Endothelial cell of umbilical vein (primary cell): ENCODE data around the gene EDC4. TPM values are rescaled to one million over a fixed set of nuclear protein-coding genes. Genes with fewer than 3 reads are reported as not detected.

ENCODE experiments used
- BruUV-seq: library from RNA; stranded (reverse); fragments of 400-500 nt; replicated peaks from 2 replicates; lab custom pipeline; 2021; lab: Mats Ljungman, UMichigan
- CTCF ChIA-PET: fragments of 300-600, 350-600 bp; sonication (Branson Sonifier 250); formaldehyde crosslinking; loops from one replicate; lab custom pipeline; 2021; ENCODE audit warnings: antibody characterized with exemption, inconsistent platforms; lab: Charles Lee
- POLR2A ChIA-PET: fragments of 300-600, 350-600 bp; sonication (Branson Sonifier 250); formaldehyde crosslinking; loops from one replicate; lab custom pipeline; 2021; ENCODE audit warnings: antibody characterized with exemption, inconsistent platforms; lab: Charles Lee
- DNase-seq: peaks from one replicate; pipeline ENCODE4 v3.0.0-alpha.2; 2011; ENCODE audit warnings: low read depth, low spot score
- FAIRE-seq: peaks from 2 replicates; lab custom pipeline; 2011; peaks lifted over from hg19 to GRCh38; lab: Jason Lieb, UNC
- H2AFZ ChIP-seq: 2 replicates; pipeline ENCODE4 v1.6.0; 2012; ENCODE audit warnings: low read depth, low read length, control low read depth, inconsistent platforms
- H3K27ac ChIP-seq: 2 replicates; pipeline ENCODE4 v1.5.1; 2011; ENCODE audit warnings: low read depth, mild to moderate bottlenecking, control low read depth, low read length, moderate library complexity; ENCODE audit not compliant: insufficient read depth
- H3K27me3 ChIP-seq, 2 experiments: 2 replicates each; pipeline versions ENCODE4 v1.6.0 to v1.6.1; 2011; ENCODE audit warnings: low read length in 2 of 2, mixed read lengths in 1 of 2; ENCODE audit not compliant: control insufficient read depth in 2 of 2, insufficient read depth in 2 of 2
- H3K36me3 ChIP-seq, 2 experiments: 2 replicates in 1 of 2; 3 replicates in 1 of 2; pipeline ENCODE4 v1.5.1; 2011; ENCODE audit warnings: low read length in 2 of 2, mild to moderate bottlenecking in 1 of 2, moderate library complexity in 1 of 2; ENCODE audit not compliant: control insufficient read depth in 2 of 2, insufficient read depth in 2 of 2; ENCODE audit errors: extremely low read depth in 1 of 2
- H3K4me1 ChIP-seq: 3 replicates; pipeline ENCODE4 v1.5.1; 2011; ENCODE audit warnings: mild to moderate bottlenecking, low read length; ENCODE audit not compliant: control insufficient read depth, insufficient read depth; ENCODE audit errors: extremely low read depth
- H3K4me2 ChIP-seq: 2 replicates; pipeline ENCODE4 v1.6.1; 2011; ENCODE audit warnings: low read length, control low read depth, mixed read lengths; ENCODE audit not compliant: insufficient read depth
- H3K4me3 ChIP-seq, 3 experiments: fragments of 200-600 bp in 1 of 3; sonication (generic), shearing (Covaris generic) in 1 of 3; replicated peaks in 1 of 3; 2 replicates each; pipeline ENCODE4 v1.5.1; 2011 to 2016; ENCODE audit warnings: control low read depth in 3 of 3, low read length in 3 of 3, mild to moderate bottlenecking in 2 of 3, inconsistent platforms in 1 of 3, low read depth in 1 of 3, moderate library complexity in 1 of 3; ENCODE audit not compliant: insufficient read depth in 1 of 3
- H3K79me2 ChIP-seq: 2 replicates; pipeline ENCODE4 v1.6.0; 2012; ENCODE audit warnings: low read length, inconsistent platforms; ENCODE audit not compliant: control insufficient read depth, insufficient read depth
- H3K9ac ChIP-seq: replicated peaks from 2 replicates; pipeline ENCODE3; 2011; ENCODE audit warnings: low read length, control low read depth; ENCODE audit not compliant: insufficient read depth; ENCODE audit errors: extremely low read depth
- H3K9me1 ChIP-seq: replicated peaks from 3 replicates; pipeline ENCODE4 v1.6.0; 2011; ENCODE audit warnings: mild to moderate bottlenecking, low read length; ENCODE audit not compliant: control insufficient read depth, insufficient read depth; ENCODE audit errors: extremely low read depth
- H3K9me3 ChIP-seq: replicated peaks from 2 replicates; pipeline ENCODE4 v1.5.1; 2012; ENCODE audit warnings: low read length, inconsistent platforms; ENCODE audit not compliant: control insufficient read depth, insufficient read depth
- H4K20me1 ChIP-seq: replicated peaks from 2 replicates; pipeline ENCODE3; 2011; ENCODE audit warnings: mild to moderate bottlenecking, low read length; ENCODE audit not compliant: control insufficient read depth, insufficient read depth; ENCODE audit errors: extremely low read depth
- FOS ChIP-seq: IDR thresholded peaks from 2 replicates; pipeline ENCODE4 v1.6.1; 2011; ENCODE audit warnings: mild to moderate bottlenecking, low read length, moderate library complexity, borderline replicate concordance; ENCODE audit not compliant: insufficient read depth
- JUN ChIP-seq: IDR thresholded peaks from 2 replicates; pipeline ENCODE4 v1.6.1; 2011; ENCODE audit warnings: borderline replicate concordance, low read depth; ENCODE audit not compliant: insufficient read length, insufficient read depth
- POLR2A ChIP-seq: IDR thresholded peaks from 2 replicates; pipeline ENCODE4 v1.6.1; 2012; ENCODE audit warnings: low read depth, mild to moderate bottlenecking, control low read depth, low read length
- dilution Hi-C: fragments of 300-500 bp; cut with MboI; formaldehyde crosslinking; loops from one replicate; pipeline ENCODE4 v1.15.0; 2019; ENCODE audit warnings: low sequenced_read_pairs; ENCODE audit not compliant: extremely low pct_ligation_motif_present
- intact Hi-C: fragments of 100-400 bp; cut with micrococcal nuclease; formaldehyde crosslinking; loops from one replicate; pipeline ENCODE4 v1.10.0; 2022
- polyA plus RNA-seq, 4 experiments: library from polyadenylated mRNA; depleted of rRNA in 3 of 4; stranded (reverse) in 3 of 4; unstranded in 1 of 4; fragments of >200 nt; gene quantifications; 2 replicates each; pipeline versions ENCODE4 v1.2.1 to v1.2.3, GENCODE V29; 2011 to 2012; ENCODE audit warnings: missing spikeins in 1 of 4
- total RNA-seq: library from RNA; stranded (reverse); gene quantifications from 2 replicates; pipeline ENCODE4 v1.2.3, GENCODE V29; 2021
- TF ChIP-seq, protein P1 (sequence below), 2 donors: IDR thresholded peaks; 1 replicate in 1 of 2; 2 replicates in 1 of 2; pipeline ENCODE4 v1.5.1; 2011; ENCODE audit warnings: low read length in 2 of 2, mild to moderate bottlenecking in 2 of 2, moderate library complexity in 2 of 2, control low read depth in 1 of 2, inconsistent platforms in 1 of 2, low read depth in 1 of 2; ENCODE audit not compliant: insufficient read depth in 1 of 2; ENCODE audit errors: extremely low read depth in 1 of 2
- TF ChIP-seq, protein P2 (sequence below): IDR thresholded peaks from 2 replicates; pipeline ENCODE4 v1.6.1; 2011; ENCODE audit not compliant: insufficient read depth, insufficient read length

EDC4 gene
- total and polyA plus RNA-seq, 2 donors (not counting 3 experiments of a cell fraction or from before 2014, with no cell fraction given), result 57.5 to 81.2 TPM

DNA sequence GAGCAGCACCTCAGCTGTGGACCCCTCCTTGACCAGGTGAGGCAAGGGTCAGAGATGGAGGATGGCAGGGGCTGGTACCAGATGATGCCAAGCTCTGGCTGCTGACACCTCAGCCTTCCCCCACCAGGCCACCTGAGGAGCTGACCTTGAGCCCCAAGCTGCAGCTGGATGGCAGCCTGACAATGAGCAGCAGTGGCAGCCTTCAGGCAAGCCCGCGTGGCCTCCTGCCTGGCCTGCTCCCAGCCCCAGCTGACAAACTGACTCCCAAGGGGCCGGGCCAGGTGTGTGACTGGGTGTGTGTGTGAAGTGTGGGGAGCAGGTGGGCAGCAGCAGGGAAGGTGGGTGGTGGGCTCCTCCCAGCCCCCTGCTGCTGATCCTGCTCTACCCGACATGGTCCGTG is 7.1 kb downstream of the EDC4 start:
- Histone ChIP-seq H3K9ac (no peak overlapping the region), H3K27ac (no peak overlapping the region), H3K4me1 (no peaks in the 10 kb centered on the region), H3K79me2 (peaks cover 15% of the 10 kb centered on the region), H3K9me3 (no peaks in the 10 kb centered on the region), H2AFZ (no peak overlapping the region), H3K4me3 (no peak overlapping the region), H3K9me1 (no peaks in the 10 kb centered on the region), H3K4me2 (no peak overlapping the region), H4K20me1 (no peaks in the 10 kb centered on the region), H3K36me3 (peaks cover 19 to 88% of the 10 kb centered on the region in 2 experiments), H3K27me3 (no peaks in the 10 kb centered on the region)
- TF ChIP-seq FOS, result no peak
- no peak for TF ChIP-seq JUN
- TF ChIP-seq POLR2A, result no peak
- TF ChIP-seq, protein P1, sequence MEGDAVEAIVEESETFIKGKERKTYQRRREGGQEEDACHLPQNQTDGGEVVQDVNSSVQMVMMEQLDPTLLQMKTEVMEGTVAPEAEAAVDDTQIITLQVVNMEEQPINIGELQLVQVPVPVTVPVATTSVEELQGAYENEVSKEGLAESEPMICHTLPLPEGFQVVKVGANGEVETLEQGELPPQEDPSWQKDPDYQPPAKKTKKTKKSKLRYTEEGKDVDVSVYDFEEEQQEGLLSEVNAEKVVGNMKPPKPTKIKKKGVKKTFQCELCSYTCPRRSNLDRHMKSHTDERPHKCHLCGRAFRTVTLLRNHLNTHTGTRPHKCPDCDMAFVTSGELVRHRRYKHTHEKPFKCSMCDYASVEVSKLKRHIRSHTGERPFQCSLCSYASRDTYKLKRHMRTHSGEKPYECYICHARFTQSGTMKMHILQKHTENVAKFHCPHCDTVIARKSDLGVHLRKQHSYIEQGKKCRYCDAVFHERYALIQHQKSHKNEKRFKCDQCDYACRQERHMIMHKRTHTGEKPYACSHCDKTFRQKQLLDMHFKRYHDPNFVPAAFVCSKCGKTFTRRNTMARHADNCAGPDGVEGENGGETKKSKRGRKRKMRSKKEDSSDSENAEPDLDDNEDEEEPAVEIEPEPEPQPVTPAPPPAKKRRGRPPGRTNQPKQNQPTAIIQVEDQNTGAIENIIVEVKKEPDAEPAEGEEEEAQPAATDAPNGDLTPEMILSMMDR (IDR thresholded peaks at IDR 0.05; ENCODE audit: extremely low read depth in 1 of 2, insufficient read depth in 1 of 2, low read depth in 1 of 2, low read length in 2 of 2), result no peak
- ChIA-PET CTCF (interaction anchor here (1.3 to 1.8 kb wide), 2 partner anchors 49 to 161 kb away, joined by 4 to 5 read pairs; no protein-coding TSS in a partner anchor), POLR2A (no interaction called here)
- FAIRE-seq, result no peak
- no peak for DNase-seq
- intact Hi-C loops, result loop anchor here (5.0 kb wide), 1 partner anchor 182 kb away; no protein-coding TSS in a partner anchor
- dilution Hi-C loops, result no loop called here
- no TSS peak for BruUV-seq

DNA sequence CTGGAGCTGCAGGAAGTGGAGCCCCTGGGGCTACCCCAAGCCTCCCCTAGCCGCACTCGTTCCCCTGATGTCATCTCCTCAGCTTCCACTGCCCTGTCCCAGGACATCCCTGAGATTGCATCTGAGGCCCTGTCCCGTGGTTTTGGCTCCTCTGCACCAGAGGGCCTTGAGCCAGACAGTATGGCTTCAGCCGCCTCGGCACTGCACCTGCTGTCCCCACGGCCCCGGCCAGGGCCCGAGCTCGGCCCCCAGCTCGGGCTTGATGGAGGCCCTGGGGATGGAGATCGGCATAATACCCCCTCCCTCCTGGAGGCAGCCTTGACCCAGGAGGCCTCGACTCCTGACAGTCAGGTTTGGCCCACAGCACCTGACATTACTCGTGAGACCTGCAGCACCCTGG is 7.7 kb downstream of the EDC4 start:
- H3K27me3 ChIP-seq, result no peaks in the 10 kb centered on the region
- no peak overlapping the region for H3K4me2 ChIP-seq
- H3K9me3 ChIP-seq, result no peaks in the 10 kb centered on the region
- peaks cover 19 to 89% of the 10 kb centered on the region in 2 experiments for H3K36me3 ChIP-seq
- H3K4me3 ChIP-seq, result no peak overlapping the region
- no peaks in the 10 kb centered on the region for H4K20me1 ChIP-seq
- ChIA-PET POLR2A (no interaction called here), CTCF (interaction anchor here (1.3 kb wide), 1 partner anchor 48 kb away, joined by 4 read pairs; no protein-coding TSS in a partner anchor)
- FAIRE-seq, result no peak
- H3K9ac ChIP-seq, result no peak overlapping the region
- no peak for DNase-seq
- dilution Hi-C loops (no loop called here), intact Hi-C loops (loop anchor here (5.0 kb wide), 1 partner anchor 182 kb away; no protein-coding TSS in a partner anchor)
- no peaks in the 10 kb centered on the region for H3K9me1 ChIP-seq
- no peak overlapping the region for H2AFZ ChIP-seq
- no peak overlapping the region for H3K27ac ChIP-seq
- BruUV-seq, result no TSS peak
- H3K4me1 ChIP-seq, result no peaks in the 10 kb centered on the region
- H3K79me2 ChIP-seq, result peaks cover 9% of the 10 kb centered on the region
- no peak for TF ChIP-seq FOS
- TF ChIP-seq, protein P2, sequence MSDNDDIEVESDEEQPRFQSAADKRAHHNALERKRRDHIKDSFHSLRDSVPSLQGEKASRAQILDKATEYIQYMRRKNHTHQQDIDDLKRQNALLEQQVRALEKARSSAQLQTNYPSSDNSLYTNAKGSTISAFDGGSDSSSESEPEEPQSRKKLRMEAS, result no peak
